Adrenal gland (tissue), 5 donors: ENCODE data around the gene HIP1R.

Source experiments
- CTCF ChIP-seq, 6 experiments: fragments of 450-650 bp in 4 of 6; fragments of 200-600 bp in 2 of 6; sonication (generic) in 1 of 6; IDR thresholded peaks; 1 replicate in 5 of 6; 2 replicates in 1 of 6; pipeline versions ENCODE4 v1.5.1 to v1.8.0; 2016 to 2021; ENCODE audit warnings: antibody characterized with exemption in 6 of 6, mild to moderate bottlenecking in 2 of 6, moderate library complexity in 1 of 6
- POLR2A ChIP-seq, 2 donors: fragments of 450-650 bp; IDR thresholded peaks; one replicate each; pipeline ENCODE4 v1.6.1; 2017; ENCODE audit warnings: antibody characterized with exemption in 2 of 2, mild to moderate bottlenecking in 2 of 2, moderate library complexity in 1 of 2
- donor health status: DM: no; HTN: no; CAD: no.

GRCh38 chr12:122834921-122835749 lies at the start of gene HIP1R:
- no peak for TF ChIP-seq CTCF (IDR thresholded peaks at IDR 0.05)
- TF ChIP-seq POLR2A (IDR thresholded peaks at IDR 0.05), result peak in 1 of 2 donors; percentile 55
